Activated CD4-positive, alpha-beta T cell treated with anti-CD3 and anti-CD28 coated beads, Interleukin-2, Interleukin-6, amounts not matched to agents 100 ng/mL and 50 ng/mL, durations not matched to agents 16 hours and 8 hours (primary cell): ENCODE measurements around the gene DMRTC1B.
"Not testable (repeated sequence)": the region's sequence is repeated elsewhere in the genome, so short reads cannot be mapped to it uniquely, and the experiment has no call there.

ENCODE experiments used
- DNase-seq: peaks from one replicate; pipeline ENCODE4 v3.0.0-alpha.2; 2020

Gene DMRTC1B, protein sequence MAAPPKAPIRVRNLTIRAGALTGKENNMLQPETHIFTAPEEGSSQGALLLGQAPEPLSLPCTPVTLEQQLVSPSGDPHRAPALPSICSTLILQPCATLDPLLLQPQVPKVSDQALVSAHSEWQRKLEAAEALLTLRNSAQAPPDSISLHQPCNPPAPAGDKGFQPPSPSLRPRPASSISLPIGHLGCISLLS

GRCh38 chrX:72776653-72777466, at the start of gene DMRTC1B:
Gene DMRTC1B (plus strand): TSS chrX:72776890. CDS start chrX:72845136, 68,246 bp downstream.
- DNase-seq = not testable (repeated sequence)

- no peak for DNase-seq
These were observed 48.8 kb upstream of the DMRTC1B start for GRCh38 chrX:72727846-72728245.

GRCh38 chrX:72733636-72734035, 43.1 kb upstream of the DMRTC1B start:
- not testable (repeated sequence) for DNase-seq

DNA sequence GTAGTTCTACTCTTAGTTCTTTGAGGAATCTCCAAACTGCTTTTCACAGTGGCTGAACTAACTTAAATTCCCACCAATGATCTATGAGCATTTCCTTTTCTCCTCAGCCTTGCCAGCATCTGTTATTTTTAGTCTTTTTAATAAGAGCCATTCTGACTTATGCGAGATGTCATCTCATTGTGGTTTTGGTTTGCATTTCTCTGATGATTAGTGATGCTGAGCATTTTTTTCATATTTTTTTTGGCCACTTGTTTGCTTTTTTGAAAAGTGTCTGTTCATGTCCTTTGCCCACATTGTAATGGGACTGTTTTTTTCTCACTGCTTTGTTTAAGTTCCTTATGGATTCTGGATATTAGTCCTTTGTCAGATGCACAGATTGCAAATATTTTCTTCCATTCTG, 41.1 kb upstream of the DMRTC1B start:
- DNase-seq = no peak

DNA sequence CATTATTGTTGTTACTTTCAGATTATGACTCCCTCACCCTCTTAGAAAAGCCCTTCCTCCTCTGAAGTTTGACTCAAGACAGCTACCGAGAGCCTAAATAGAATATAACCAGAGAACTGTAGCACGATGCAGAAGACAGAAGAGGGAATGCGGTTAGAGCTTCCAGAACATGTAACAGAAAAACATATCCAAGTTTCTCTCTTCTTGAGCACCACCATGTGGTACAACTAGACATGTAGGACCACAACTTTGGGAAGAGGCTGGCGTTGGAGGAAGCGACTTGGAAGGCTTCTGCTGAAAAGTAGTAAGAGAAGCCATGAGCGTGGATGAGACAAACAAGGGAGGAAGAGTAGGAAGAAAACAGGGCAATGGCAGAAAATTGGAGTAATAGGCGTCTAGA, 31.1 kb upstream of the DMRTC1B start:
- not testable (repeated sequence) for DNase-seq

- not testable (repeated sequence) for DNase-seq
These were observed 28.1 kb upstream of the DMRTC1B start for GRCh38 chrX:72748545-72748944.

- DNase-seq = not testable (repeated sequence)
These were observed 16.2 kb upstream of the DMRTC1B start for GRCh38 chrX:72760454-72760853.

DNA sequence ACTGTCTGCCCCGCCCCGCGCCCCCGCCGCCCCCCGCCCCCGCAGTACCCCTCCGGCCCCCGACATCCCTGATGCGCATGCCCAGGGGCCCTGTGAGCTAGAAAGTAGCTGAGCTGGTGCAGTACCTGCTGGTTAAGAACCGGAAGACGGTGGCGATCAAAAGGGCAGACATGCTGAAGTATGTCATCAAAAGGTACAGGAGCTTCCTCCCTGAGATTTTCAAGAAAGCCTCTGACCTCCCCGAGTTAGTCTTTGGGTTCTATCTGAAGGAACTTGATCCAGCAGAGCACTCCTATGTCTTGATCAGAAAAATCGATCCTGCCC, 739 bp downstream of the DMRTC1B start:
- not testable (repeated sequence) for DNase-seq

DNA sequence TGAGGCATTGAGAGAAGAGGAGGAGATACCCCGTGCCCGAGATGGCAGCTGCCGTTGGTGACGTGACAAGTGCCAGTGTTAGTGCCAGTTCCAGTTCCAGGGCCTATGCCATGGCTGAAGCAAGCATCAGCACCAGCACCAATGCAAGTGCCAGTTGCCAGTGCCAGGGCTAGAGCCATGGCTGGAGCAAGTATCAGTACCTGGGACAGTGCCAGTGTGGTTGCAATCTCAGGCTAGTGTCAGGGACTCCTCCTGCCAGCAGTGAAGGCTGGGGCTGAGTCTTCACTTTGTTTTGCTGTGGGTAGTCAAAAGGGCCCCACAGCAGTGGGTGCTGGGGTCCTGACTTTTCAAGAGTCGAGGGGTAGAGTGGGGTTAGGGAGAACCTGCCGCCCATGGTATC, 1.5 kb downstream of the DMRTC1B start:
- not testable (repeated sequence) for DNase-seq

- not testable (repeated sequence) for DNase-seq
These were observed 5.9 kb downstream of the DMRTC1B start, which contains the start of gene FAM236B for GRCh38 chrX:72782560-72782959. Gene FAM236B (minus strand): TSS chrX:72782660. CDS start chrX:72782560, 100 bp downstream.

DNA sequence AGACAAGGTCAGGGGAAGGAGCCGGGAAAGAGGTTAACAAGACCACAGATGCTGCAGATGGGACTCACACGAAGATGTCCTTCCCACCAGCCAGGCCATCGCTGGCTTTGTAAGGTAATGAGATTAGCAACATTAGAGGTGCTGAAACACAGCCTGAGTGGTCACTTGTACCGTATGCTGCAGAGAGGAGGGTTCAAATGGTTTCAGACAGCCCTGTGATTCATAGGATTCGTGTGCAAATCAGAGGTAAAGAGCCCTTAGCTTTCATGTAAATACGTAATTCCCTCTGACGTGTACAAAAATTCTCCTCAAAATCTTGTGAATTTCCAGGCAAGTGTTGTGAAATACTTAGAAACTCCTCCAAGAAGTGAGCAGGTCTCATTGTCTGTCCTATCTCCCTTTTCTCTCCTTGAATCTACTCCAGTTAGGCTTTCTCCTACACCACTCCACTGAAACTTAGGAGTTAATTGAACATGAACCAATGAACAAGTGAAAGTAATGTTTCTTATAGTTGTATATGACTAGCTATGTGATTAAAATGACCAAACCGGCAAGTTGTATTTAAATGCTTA, 6.8 kb downstream of the DMRTC1B start:
- DNase-seq = not testable (repeated sequence)

- DNase-seq = not testable (repeated sequence)
These were observed 7.3 kb downstream of the DMRTC1B start for GRCh38 chrX:72783964-72784363.

DNA sequence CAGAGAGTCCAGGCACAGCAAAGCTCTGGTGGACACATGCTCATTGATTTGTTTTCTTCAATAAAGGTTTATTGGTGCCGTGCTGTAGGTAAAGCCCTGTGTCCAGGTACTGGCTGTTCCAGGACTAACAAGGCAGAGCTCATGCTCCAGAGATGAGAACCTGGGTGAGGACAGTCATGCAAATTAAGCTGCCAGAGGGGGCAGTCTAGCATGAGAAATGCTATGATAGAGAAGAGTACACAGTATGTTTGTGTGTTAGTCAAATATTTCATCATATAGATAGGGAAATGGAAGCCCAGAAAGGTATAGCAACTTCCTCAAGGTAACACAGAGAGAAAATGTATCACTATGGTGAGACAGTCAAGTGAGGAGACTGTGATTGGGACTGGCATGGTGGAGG, 11.5 kb downstream of the DMRTC1B start:
- DNase-seq = not testable (repeated sequence)

GRCh38 chrX:72790390-72790789, 13.7 kb downstream of the DMRTC1B start:
- DNase-seq = not testable (repeated sequence)

- not testable (repeated sequence) for DNase-seq
These were observed 31.4 kb downstream of the DMRTC1B start, which contains the start of gene FAM236D for GRCh38 chrX:72808110-72808509. Gene FAM236D (minus strand): TSS chrX:72808210. CDS start chrX:72808110, 100 bp downstream.

GRCh38 chrX:72830701-72831100, 54.0 kb downstream of the DMRTC1B start:
- not testable (repeated sequence) for DNase-seq

- DNase-seq = not testable (repeated sequence)
These were observed 60.8 kb downstream of the DMRTC1B start for GRCh38 chrX:72837532-72837931.

DNA sequence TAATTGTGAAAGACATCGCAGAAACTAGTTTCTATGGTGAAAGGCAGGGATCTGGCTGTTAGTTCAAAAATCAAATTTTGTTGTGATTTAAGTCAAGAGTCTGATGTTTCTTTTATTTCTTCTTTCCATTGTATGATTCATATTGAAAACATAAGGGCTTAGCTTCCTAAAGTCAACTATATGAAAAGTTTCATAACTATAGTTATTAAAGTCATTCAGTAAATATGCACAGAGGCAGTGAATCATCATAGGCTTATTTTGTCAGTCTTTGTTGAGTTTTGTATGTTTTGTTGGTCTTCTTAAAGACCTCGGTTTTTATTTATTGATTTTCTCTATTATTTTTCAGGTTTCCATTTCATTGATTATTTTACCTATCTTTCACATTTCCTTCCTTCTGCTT, 106.2 kb downstream of the DMRTC1B start:
- not testable (repeated sequence) for DNase-seq

DNA sequence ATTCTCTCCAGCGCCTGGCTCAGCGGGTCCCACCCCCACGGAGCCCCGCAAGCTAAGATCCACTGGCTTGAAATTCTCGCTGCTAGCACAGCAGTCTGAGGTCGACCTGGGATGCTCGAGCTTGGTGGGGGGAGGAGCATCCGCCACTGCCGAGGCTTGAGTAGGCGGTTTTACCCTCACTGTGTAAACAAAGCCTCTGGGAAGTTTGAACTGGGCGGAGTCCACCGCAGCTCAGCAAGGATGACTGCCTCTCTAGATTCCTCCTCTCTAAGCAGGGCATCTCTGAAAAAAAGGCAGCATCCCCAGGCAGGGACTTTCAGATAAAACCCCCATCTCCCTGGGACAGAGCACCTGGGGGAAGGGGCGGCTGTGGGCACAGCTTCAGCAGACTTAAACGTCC, 113.0 kb downstream of the DMRTC1B start:
- not testable (repeated sequence) for DNase-seq
